Muscle of leg (tissue), 11 donors: ENCODE results near the gene DGKZ. TPM values are rescaled to one million over a fixed set of nuclear protein-coding genes. Genes with fewer than 3 reads are reported as not detected.

Experiments
- DNase-seq: peaks from one replicate; pipeline ENCODE4 v3.0.0; 2013
- H3K27ac ChIP-seq: one replicate; pipeline ENCODE4 v1.5.1; 2013; ENCODE audit warnings: mild to moderate bottlenecking, low read length, control low read depth
- H3K27me3 ChIP-seq: one replicate; pipeline ENCODE4 v1.6.1; 2013; ENCODE audit warnings: low read length; ENCODE audit not compliant: control insufficient read depth, insufficient read depth
- H3K36me3 ChIP-seq: one replicate; pipeline ENCODE4 v1.6.1; 2013; ENCODE audit warnings: low read length; ENCODE audit not compliant: control insufficient read depth, insufficient read depth
- H3K4me1 ChIP-seq: one replicate; pipeline ENCODE4 v1.6.1; 2013; ENCODE audit warnings: low read length; ENCODE audit not compliant: control insufficient read depth, insufficient read depth
- H3K4me3 ChIP-seq: one replicate; pipeline ENCODE4 v1.5.1; 2013; ENCODE audit warnings: low read length, control low read depth
- H3K9me3 ChIP-seq: replicated peaks from 2 replicates; pipeline ENCODE4 v1.6.1; 2013; ENCODE audit warnings: low read depth, low read length; ENCODE audit not compliant: control insufficient read depth
- WGBS: methylation state at CpG from one replicate; pipeline ENCODE4 v1.1.5; 2013; ENCODE audit warnings: missing lambda C conversion rate; ENCODE audit not compliant: insufficient coverage; 5-methylcytosine and 5-hydroxymethylcytosine counted together
- polyA plus RNA-seq, 8 donors: library from polyadenylated mRNA; unstranded; fragments of 120-200 nt; gene quantifications; one replicate each; pipeline versions ENCODE4 v1.2.1 to v1.2.3, GENCODE V29; 2013; ENCODE audit warnings: inconsistent platforms in 1 of 8, low replicate concordance in 1 of 8; ENCODE audit not compliant: insufficient read length in 8 of 8, insufficient read depth in 1 of 8
- total RNA-seq: library from RNA; stranded (reverse); fragments of 120-200 nt; gene quantifications from one replicate; pipeline ENCODE4 v1.2.4, GENCODE V29; 2013

Gene DGKZ
- total and polyA plus RNA-seq, 9 donors: 42.5 to 86.8 (median 72.6) TPM

GRCh38 chr11:46306296-46306853, 40.9 kb upstream of the DGKZ start:
- peaks cover 12% of the 10 kb centered on the region for H3K4me1 ChIP-seq
- 100% methylated on average over 3 of the region's 5 CpGs for WGBS
- H3K27me3 ChIP-seq: no peaks in the 10 kb centered on the region
- no peaks in the 10 kb centered on the region for H3K9me3 ChIP-seq
- no peak overlapping the region for H3K27ac ChIP-seq
- DNase-seq: no peak
- H3K4me3 ChIP-seq: no peak overlapping the region
- peaks cover 11% of the 10 kb centered on the region for H3K36me3 ChIP-seq

- no peak overlapping the region for H3K4me3 ChIP-seq
- no peak for DNase-seq
- peaks cover 12% of the 10 kb centered on the region for H3K4me1 ChIP-seq
- H3K9me3 ChIP-seq: no peaks in the 10 kb centered on the region
- H3K27ac ChIP-seq: no peak overlapping the region
- peaks cover 15% of the 10 kb centered on the region for H3K36me3 ChIP-seq
- WGBS: no CpG with 5 or more reads among the region's 3 CpGs
- H3K27me3 ChIP-seq: no peaks in the 10 kb centered on the region
Observed at GRCh38 chr11:46307369-46307768, 39.9 kb upstream of the DGKZ start.

- 62% methylated on average over 9 of the region's 14 CpGs for WGBS
- H3K4me3 ChIP-seq: no peak overlapping the region
- no peak for DNase-seq
- H3K4me1 ChIP-seq: peaks cover 12% of the 10 kb centered on the region
- no peaks in the 10 kb centered on the region for H3K27me3 ChIP-seq
- H3K36me3 ChIP-seq: peaks cover 16% of the 10 kb centered on the region
- H3K9me3 ChIP-seq: no peaks in the 10 kb centered on the region
- no peak overlapping the region for H3K27ac ChIP-seq
Observed at GRCh38 chr11:46307785-46308341, 39.4 kb upstream of the DGKZ start.

GRCh38 chr11:46308631-46309419, 38.4 kb upstream of the DGKZ start:
- Histone ChIP-seq H3K36me3 (peaks cover 14% of the 10 kb centered on the region), H3K27ac (no peak overlapping the region), H3K4me3 (no peak overlapping the region), H3K4me1 (peaks cover 12% of the 10 kb centered on the region), H3K27me3 (no peaks in the 10 kb centered on the region), H3K9me3 (no peaks in the 10 kb centered on the region)
- peak; percentile 74 for DNase-seq
- 21% methylated on average over 11 of the region's 12 CpGs for WGBS

- WGBS: 20% methylated on average over 1 of the region's 4 CpGs
- peaks cover 12% of the 10 kb centered on the region for H3K4me1 ChIP-seq
- peaks cover 14% of the 10 kb centered on the region for H3K36me3 ChIP-seq
Observed at GRCh38 chr11:46309814-46310259, 37.4 kb upstream of the DGKZ start.

GRCh38 chr11:46315033-46315738, 32.1 kb upstream of the DGKZ start:
- Histone ChIP-seq H3K27me3 (peaks cover 2% of the 10 kb centered on the region), H3K27ac (no peak overlapping the region), H3K4me1 (peaks cover 9% of the 10 kb centered on the region), H3K9me3 (no peaks in the 10 kb centered on the region), H3K36me3 (peaks cover 38% of the 10 kb centered on the region), H3K4me3 (no peak overlapping the region)
- peak; percentile 81 for DNase-seq
- WGBS: 71% methylated on average over 12 of the region's 16 CpGs

More at GRCh38 chr11:46309814-46310259, 37.4 kb upstream of the DGKZ start:
- Histone ChIP-seq H3K9me3 (no peaks in the 10 kb centered on the region), H3K27me3 (no peaks in the 10 kb centered on the region), H3K4me3 (no peak overlapping the region), H3K27ac (no peak overlapping the region)
- no peak for DNase-seq

- WGBS: 93% methylated on average over 6 of the region's 12 CpGs
- Histone ChIP-seq H3K4me1 (peaks cover 9% of the 10 kb centered on the region), H3K27me3 (peaks cover 2% of the 10 kb centered on the region), H3K4me3 (no peak overlapping the region), H3K36me3 (peaks cover 43% of the 10 kb centered on the region), H3K27ac (no peak overlapping the region), H3K9me3 (no peaks in the 10 kb centered on the region)
- no peak for DNase-seq
Observed at GRCh38 chr11:46315783-46316563, 31.3 kb upstream of the DGKZ start.

GRCh38 chr11:46319074-46319453, 28.2 kb upstream of the DGKZ start:
- peaks cover 2% of the 10 kb centered on the region for H3K27me3 ChIP-seq
- H3K4me3 ChIP-seq: no peak overlapping the region
- DNase-seq: no peak
- H3K27ac ChIP-seq: peak overlapping the region; percentile 76
- H3K9me3 ChIP-seq: no peaks in the 10 kb centered on the region
- H3K36me3 ChIP-seq: peaks cover 33% of the 10 kb centered on the region
- 91% methylated on average over 4 of the region's 5 CpGs for WGBS
- H3K4me1 ChIP-seq: peaks cover 9% of the 10 kb centered on the region

- DNase-seq: no peak
- Histone ChIP-seq H3K36me3 (peaks cover 23% of the 10 kb centered on the region), H3K4me1 (peaks cover 9% of the 10 kb centered on the region), H3K4me3 (no peak overlapping the region), H3K27ac (no peak overlapping the region), H3K9me3 (no peaks in the 10 kb centered on the region), H3K27me3 (no peaks in the 10 kb centered on the region)
- WGBS: 52% methylated on average over 2 of the region's 2 CpGs
Observed at GRCh38 chr11:46321757-46322156, 25.5 kb upstream of the DGKZ start.
